Fibroblast of lung (primary cell): Measurements from ENCODE around the gene GRIK2. TPM values are rescaled to one million over a fixed set of nuclear protein-coding genes. Genes with fewer than 3 reads are reported as not detected.

ENCODE experiments used
- DNase-seq, 2 donors: peaks; one replicate each; pipeline versions ENCODE4 v3.0.0 to v3.0.0-alpha.2; 2010; ENCODE audit warnings: low read depth in 2 of 2
- H2AFZ ChIP-seq: 2 replicates; pipeline ENCODE4 v1.5.1; 2012; ENCODE audit warnings: low read length, control low read depth, inconsistent platforms
- H3K27ac ChIP-seq: 2 replicates; pipeline ENCODE4 v1.5.1; 2011; ENCODE audit warnings: low read length, control low read depth; ENCODE audit not compliant: insufficient read depth
- H3K27me3 ChIP-seq: 2 replicates; pipeline ENCODE4 v1.5.1; 2011; ENCODE audit warnings: mild to moderate bottlenecking, low read length; ENCODE audit not compliant: control insufficient read depth, insufficient read depth
- H3K36me3 ChIP-seq: 2 replicates; pipeline ENCODE4 v1.5.1; 2011; ENCODE audit warnings: low read length; ENCODE audit not compliant: control insufficient read depth, insufficient read depth
- H3K4me1 ChIP-seq: 2 replicates; pipeline ENCODE4 v1.5.1; 2011; ENCODE audit warnings: low read length; ENCODE audit not compliant: control insufficient read depth, insufficient read depth; ENCODE audit errors: extremely low read depth
- H3K4me2 ChIP-seq: 2 replicates; pipeline ENCODE4 v1.5.1; 2011; ENCODE audit warnings: low read length, control low read depth; ENCODE audit not compliant: insufficient read depth; ENCODE audit errors: extremely low read depth
- H3K4me3 ChIP-seq, 4 experiments: fragments of 200-600 bp in 1 of 4; sonication (generic) in 1 of 4; replicated peaks in 1 of 4; 2 replicates each; pipeline ENCODE4 v1.5.1; 2011 to 2016; ENCODE audit warnings: low read length in 4 of 4, low read depth in 3 of 4, mild to moderate bottlenecking in 3 of 4, control low read depth in 2 of 4, inconsistent platforms in 1 of 4, mixed read lengths in 1 of 4; ENCODE audit not compliant: insufficient read depth in 1 of 4; ENCODE audit errors: control extremely low read depth in 1 of 4
- H3K79me2 ChIP-seq: 2 replicates; pipeline ENCODE4 v1.5.1; 2012; ENCODE audit warnings: mild to moderate bottlenecking, low read length, inconsistent platforms; ENCODE audit not compliant: control insufficient read depth, insufficient read depth
- H3K9ac ChIP-seq: 2 replicates; pipeline ENCODE4 v1.5.1; 2011; ENCODE audit warnings: mild to moderate bottlenecking, low read length, control low read depth; ENCODE audit not compliant: insufficient read depth
- H3K9me3 ChIP-seq: 2 replicates; pipeline ENCODE4 v1.5.1; 2012; ENCODE audit warnings: low read depth, low read length; ENCODE audit not compliant: control insufficient read depth, insufficient read depth
- H4K20me1 ChIP-seq: 2 replicates; pipeline ENCODE4 v1.5.1; 2011; ENCODE audit warnings: low read length; ENCODE audit not compliant: control insufficient read depth, insufficient read depth; ENCODE audit errors: extremely low read depth
- CTCF ChIP-seq, 2 donors: IDR thresholded peaks in 1 of 2; conservative IDR thresholded peaks in 1 of 2; 1 replicate in 1 of 2; 2 replicates in 1 of 2; pipeline ENCODE4 v1.5.1; 2011 to 2012; ENCODE audit warnings: low read length in 2 of 2, control low read depth in 1 of 2, inconsistent platforms in 1 of 2, low read depth in 1 of 2, mild to moderate bottlenecking in 1 of 2
- EZH2 ChIP-seq: IDR thresholded peaks from 2 replicates; pipeline ENCODE4 v1.5.1; 2012; ENCODE audit warnings: low read length, control low read depth, mild to moderate bottlenecking; ENCODE audit errors: missing control alignments
- polyA plus RNA-seq, 2 donors: library from polyadenylated mRNA; depleted of rRNA in 1 of 2; stranded (reverse) in 1 of 2; unstranded in 1 of 2; fragments of >200 nt; gene quantifications; 2 replicates each; pipeline ENCODE4 v1.2.1, GENCODE V29; 2011 to 2012; ENCODE audit warnings: missing spikeins in 1 of 2
- total RNA-seq: library from RNA; depleted of rRNA; stranded (reverse); fragments of >200 nt; gene quantifications from 2 replicates; pipeline ENCODE4 v1.2.1, GENCODE V29; 2014

GRIK2 gene
- total and polyA plus RNA-seq, 2 donors (not counting 1 experiment from before 2014, with no cell fraction given), result 0.33 to 0.40 TPM

DNA sequence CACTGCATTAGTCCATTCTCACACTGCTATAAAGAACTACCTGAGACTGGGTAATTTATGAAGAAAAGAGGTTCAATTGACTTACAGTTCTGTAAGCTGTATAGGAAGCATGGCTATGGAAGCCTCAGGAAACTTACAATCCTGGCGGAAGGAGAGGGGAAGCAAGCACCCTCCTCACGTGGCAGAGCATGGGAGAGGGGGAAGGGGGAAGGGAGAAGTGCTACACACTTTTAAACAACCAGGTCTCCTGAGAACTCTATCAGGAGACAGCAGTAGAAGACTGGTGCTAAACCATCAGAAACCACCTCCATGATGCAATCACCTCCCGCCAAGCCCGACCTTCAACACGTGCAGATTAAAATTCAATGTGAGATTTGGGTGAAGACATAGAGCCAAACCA lies 494.0 kb downstream of the GRIK2 start:
- Histone ChIP-seq H3K79me2 (no peaks in the 10 kb centered on the region), H4K20me1 (no peaks in the 10 kb centered on the region), H2AFZ (no peak overlapping the region), H3K4me2 (no peak overlapping the region), H3K36me3 (no peaks in the 10 kb centered on the region), H3K27ac (no peak overlapping the region), H3K9ac (no peak overlapping the region), H3K4me3 (no peak overlapping the region), H3K4me1 (no peaks in the 10 kb centered on the region), H3K9me3 (no peaks in the 10 kb centered on the region), H3K27me3 (no peaks in the 10 kb centered on the region)
- DNase-seq, result no peak
- no peak for TF ChIP-seq EZH2

DNA sequence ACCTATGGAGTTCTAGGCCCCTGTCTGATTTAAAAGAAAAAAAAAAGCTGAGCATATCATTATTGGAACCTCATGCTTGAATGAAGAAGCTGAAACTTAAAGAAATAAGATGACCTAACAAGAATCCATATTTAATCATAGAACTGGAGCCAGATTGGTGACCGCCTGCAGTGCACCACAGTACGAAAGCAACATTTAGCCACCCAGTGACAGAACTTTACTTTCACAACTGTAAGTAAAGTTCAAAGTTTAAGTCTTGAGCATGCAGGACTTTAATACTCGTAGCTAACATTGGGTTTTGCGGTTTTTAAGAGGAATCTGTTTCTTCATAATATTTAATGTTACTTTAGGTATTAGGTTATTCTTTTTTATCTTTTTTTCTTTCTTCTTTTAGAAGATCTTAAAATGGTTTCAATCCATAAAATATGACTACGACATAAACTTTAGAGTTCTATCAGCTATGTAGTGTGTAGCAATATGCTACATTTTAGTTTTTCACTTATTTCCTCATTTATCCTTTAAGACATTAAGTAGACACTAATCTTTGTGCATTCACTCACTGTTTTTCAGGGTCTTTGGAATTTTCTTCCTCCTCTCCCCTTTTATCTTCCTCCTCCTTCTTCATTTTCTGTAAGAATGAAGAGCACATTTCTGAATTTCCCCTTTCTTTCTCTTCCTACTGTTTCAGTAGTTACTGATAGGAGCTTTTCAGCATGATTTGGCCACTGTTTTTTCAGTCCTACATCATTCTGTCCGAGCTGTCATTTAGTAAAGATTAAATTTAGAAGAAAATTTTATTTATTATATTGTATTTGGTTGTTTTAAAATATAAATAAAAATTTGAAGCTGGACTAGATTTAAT lies 514.1 kb downstream of the GRIK2 start:
- TF ChIP-seq EZH2, result no peak
- no peak for TF ChIP-seq CTCF (conservative IDR thresholded peaks at IDR 0.05 in 1 of 2, IDR thresholded peaks at IDR 0.05 in 1 of 2; ENCODE audit: low read depth in 1 of 2, low read length in 2 of 2)

DNA sequence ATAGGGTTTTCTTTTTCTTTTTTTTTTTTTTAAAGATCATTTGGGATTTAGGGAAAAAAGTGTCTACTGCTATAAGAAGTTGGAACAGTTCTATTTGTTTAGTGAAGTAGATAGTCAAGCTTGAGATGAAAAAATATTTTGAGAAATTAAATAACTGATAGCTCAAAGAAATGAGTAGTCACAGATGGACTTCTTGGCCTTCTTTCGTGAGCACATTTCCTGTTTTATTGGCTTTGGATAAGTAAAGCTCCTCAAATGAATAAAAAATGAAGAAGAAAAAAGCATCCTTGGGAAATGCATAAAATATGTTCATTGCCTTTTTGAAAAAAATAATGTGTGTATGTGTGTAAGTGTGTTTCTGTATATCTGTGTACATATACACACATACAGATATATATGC lies 515.9 kb downstream of the GRIK2 start:
- Histone ChIP-seq H3K4me3 (no peak overlapping the region), H3K4me1 (no peaks in the 10 kb centered on the region), H3K27ac (no peak overlapping the region), H3K9me3 (no peaks in the 10 kb centered on the region), H3K9ac (no peak overlapping the region), H3K36me3 (no peaks in the 10 kb centered on the region), H2AFZ (no peak overlapping the region), H3K79me2 (no peaks in the 10 kb centered on the region), H3K27me3 (no peaks in the 10 kb centered on the region), H3K4me2 (no peak overlapping the region), H4K20me1 (no peaks in the 10 kb centered on the region)
- TF ChIP-seq CTCF (conservative IDR thresholded peaks at IDR 0.05 in 1 of 2, IDR thresholded peaks at IDR 0.05 in 1 of 2; ENCODE audit: low read depth in 1 of 2, low read length in 2 of 2) (no peak), EZH2 (no peak)
- DNase-seq, result no peak

More for the DNA sequence above, 514.1 kb downstream of the GRIK2 start:
- H3K9me3 ChIP-seq, result no peaks in the 10 kb centered on the region
- H3K4me2 ChIP-seq, result no peak overlapping the region
- no peak overlapping the region for H3K27ac ChIP-seq
- H3K36me3 ChIP-seq, result no peaks in the 10 kb centered on the region
- H3K79me2 ChIP-seq, result no peaks in the 10 kb centered on the region
- H3K4me3 ChIP-seq, result no peak overlapping the region
- H2AFZ ChIP-seq, result no peak overlapping the region
- no peak for DNase-seq
- no peaks in the 10 kb centered on the region for H3K4me1 ChIP-seq
- no peaks in the 10 kb centered on the region for H4K20me1 ChIP-seq
- no peaks in the 10 kb centered on the region for H3K27me3 ChIP-seq
- H3K9ac ChIP-seq, result no peak overlapping the region
